Hepatocyte (in vitro differentiated cells): ENCODE results near the gene THAP4. TPM values are rescaled to one million over a fixed set of nuclear protein-coding genes. Genes with fewer than 3 reads are reported as not detected.

Source experiments
- DNase-seq: peaks from one replicate; pipeline ENCODE4 v3.0.0-alpha.2; 2016; ENCODE audit warnings: low spot score
- H2AFZ ChIP-seq: fragments of 200-600 bp; sonication (generic); 2 replicates; pipeline ENCODE4 v1.6.0; 2016; ENCODE audit warnings: antibody characterized with exemption, mild to moderate bottlenecking
- H3K27ac ChIP-seq: fragments of 200-600 bp; sonication (generic); 2 replicates; pipeline ENCODE4 v1.5.1; 2016; ENCODE audit warnings: mild to moderate bottlenecking
- H3K27me3 ChIP-seq: fragments of 200-600 bp; sonication (generic); 2 replicates; pipeline ENCODE4 v1.6.1; 2016
- H3K36me3 ChIP-seq: fragments of 200-600 bp; sonication (generic); replicated peaks from 2 replicates; pipeline ENCODE4 v1.5.1; 2016; ENCODE audit warnings: low read depth; ENCODE audit not compliant: insufficient read depth
- H3K4me1 ChIP-seq: fragments of 200-600 bp; sonication (generic); 2 replicates; pipeline ENCODE4 v1.5.1; 2016; ENCODE audit warnings: mild to moderate bottlenecking, moderate library complexity; ENCODE audit not compliant: insufficient read depth
- H3K4me2 ChIP-seq: fragments of 200-600 bp; sonication (generic); 2 replicates; pipeline ENCODE4 v1.6.0; 2016
- H3K4me3 ChIP-seq: fragments of 200-600 bp; sonication (generic); 2 replicates; pipeline ENCODE4 v1.5.1; 2016; ENCODE audit warnings: mild to moderate bottlenecking
- H3K79me2 ChIP-seq: fragments of 200-600 bp; sonication (generic); 2 replicates; pipeline ENCODE4 v1.6.0; 2017; ENCODE audit warnings: mild to moderate bottlenecking
- H3K9me2 ChIP-seq: fragments of 200-600 bp; sonication (generic); replicated peaks from 2 replicates; pipeline ENCODE4 v1.6.0; 2017; ENCODE audit warnings: mild to moderate bottlenecking; ENCODE audit not compliant: insufficient read depth
- H3K9me3 ChIP-seq: fragments of 200-600 bp; sonication (generic); 2 replicates; pipeline ENCODE4 v1.5.1; 2016; ENCODE audit warnings: low read depth, mild to moderate bottlenecking
- H4K20me1 ChIP-seq: fragments of 200-600 bp; sonication (generic); 2 replicates; pipeline ENCODE4 v1.6.0; 2016; ENCODE audit warnings: mild to moderate bottlenecking; ENCODE audit not compliant: insufficient read depth, poor library complexity, severe bottlenecking
- CTCF ChIP-seq: fragments of 200-600 bp; sonication (generic); IDR thresholded peaks from 2 replicates; pipeline ENCODE4 v1.5.1; 2016; ENCODE audit warnings: antibody characterized with exemption, mild to moderate bottlenecking; ENCODE audit not compliant: poor library complexity
- EZH2 ChIP-seq: fragments of 200-600 bp; sonication (generic); IDR thresholded peaks from 2 replicates; pipeline ENCODE4 v1.6.1; 2016; ENCODE audit warnings: antibody characterized with exemption, mild to moderate bottlenecking, borderline replicate concordance
- EZH2phosphoT487 ChIP-seq: fragments of 200-600 bp; sonication (generic); IDR thresholded peaks from one replicate; pipeline ENCODE4 v1.6.1; 2018; ENCODE audit warnings: antibody characterized with exemption, mild to moderate bottlenecking, low read depth, moderate library complexity; ENCODE audit not compliant: unreplicated experiment, severe bottlenecking
- WGBS: methylation state at CpG from one replicate; pipeline ENCODE4 v1.1.6; 2016; ENCODE audit warnings: low lambda C conversion rate; ENCODE audit errors: missing lambda C conversion rate; 5-methylcytosine and 5-hydroxymethylcytosine counted together
- polyA plus RNA-seq: library from polyadenylated mRNA; unstranded; fragments of >200 nt; fragmentation: Nextera tagmentation; extraction: Ambion mirVana; gene quantifications from 2 replicates; pipeline ENCODE4 v1.2.1, GENCODE V29; 2016
- total RNA-seq: library from RNA; depleted of rRNA; stranded (reverse); fragments of >200 nt; gene quantifications from 2 replicates; pipeline ENCODE4 v1.2.3, GENCODE V29; 2014

The THAP4 gene
- total and polyA plus RNA-seq, 2 experiments from 2014 or later, result 43.2 to 58.1 TPM

GRCh38 chr2:241559323-241560161, 77.4 kb downstream of the THAP4 start:
- no peak for TF ChIP-seq CTCF
- TF ChIP-seq EZH2phosphoT487, result no peak
- TF ChIP-seq EZH2, result no peak
- Histone ChIP-seq H4K20me1 (no peaks in the 10 kb centered on the region), H3K27me3 (no peaks in the 10 kb centered on the region), H3K4me2 (peak overlapping the region; percentile 95), H3K36me3 (no peaks in the 10 kb centered on the region), H3K4me1 (peaks cover 39% of the 10 kb centered on the region), H3K9me2 (no peaks in the 10 kb centered on the region), H3K9me3 (peaks cover 3% of the 10 kb centered on the region), H2AFZ (peak overlapping the region; percentile 88), H3K4me3 (peak overlapping the region; percentile 92), H3K27ac (peak overlapping the region; percentile 28), H3K79me2 (peaks cover 23% of the 10 kb centered on the region)
- 7% methylated on average over 68 of the region's 78 CpGs for WGBS
- peak; percentile 45 for DNase-seq

- DNase-seq, result peak; percentile 77
- no peak for TF ChIP-seq CTCF
- no peak for TF ChIP-seq EZH2phosphoT487
- no peak for TF ChIP-seq EZH2
- H3K4me2 ChIP-seq, result peak within 1 kb of the TSS; percentile 95
- H3K9me3 ChIP-seq, result peaks cover 3% of the 10 kb centered on the region
- no peaks in the 10 kb centered on the region for H3K36me3 ChIP-seq
- H4K20me1 ChIP-seq, result no peaks in the 10 kb centered on the region
- H2AFZ ChIP-seq, result peak within 1 kb of the TSS; percentile 93
- peak within 1 kb of the TSS; percentile 92 for H3K4me3 ChIP-seq
- peak within 1 kb of the TSS; percentile 28 for H3K27ac ChIP-seq
- H3K9me2 ChIP-seq, result no peaks in the 10 kb centered on the region
- no peaks in the 10 kb centered on the region for H3K27me3 ChIP-seq
- 4% methylated on average over 14 of the region's 98 CpGs for WGBS
- peaks cover 23% of the 10 kb centered on the region for H3K79me2 ChIP-seq
- H3K4me1 ChIP-seq, result peaks cover 30% of the 10 kb centered on the region
Measured at GRCh38 chr2:241558532-241559322, 78.2 kb downstream of the THAP4 start, which contains the start of gene BOK. TSS of gene BOK (plus strand) at chr2:241558745. CDS start at chr2:241559484, 739 bp downstream.

GRCh38 chr2:241556746-241557145, 80.2 kb downstream of the THAP4 start:
- no peaks in the 10 kb centered on the region for H4K20me1 ChIP-seq
- no peak overlapping the region for H3K27ac ChIP-seq
- H3K36me3 ChIP-seq, result no peaks in the 10 kb centered on the region
- no peak overlapping the region for H2AFZ ChIP-seq
- H3K4me3 ChIP-seq, result no peak overlapping the region
- no peak overlapping the region for H3K4me2 ChIP-seq
- H3K9me3 ChIP-seq, result peaks cover 3% of the 10 kb centered on the region
- H3K9me2 ChIP-seq, result no peaks in the 10 kb centered on the region
- TF ChIP-seq EZH2 (no peak), CTCF (no peak), EZH2phosphoT487 (no peak)
- no peak for DNase-seq
- H3K79me2 ChIP-seq, result peaks cover 14% of the 10 kb centered on the region
- H3K27me3 ChIP-seq, result no peaks in the 10 kb centered on the region
- peaks cover 22% of the 10 kb centered on the region for H3K4me1 ChIP-seq
